Jurkat, Clone E6-1 (cell line): ENCODE results near the gene FUT8.

Experiments
- DNase-seq: peaks from one replicate; pipeline ENCODE4 v3.0.0-alpha.2; 2011; ENCODE audit warnings: low read depth, low spot score
- H3K4me3 ChIP-seq: 2 replicates; pipeline ENCODE4 v1.5.1; 2011; ENCODE audit warnings: mild to moderate bottlenecking, low read length, control low read depth, moderate library complexity

Gene FUT8

DNA sequence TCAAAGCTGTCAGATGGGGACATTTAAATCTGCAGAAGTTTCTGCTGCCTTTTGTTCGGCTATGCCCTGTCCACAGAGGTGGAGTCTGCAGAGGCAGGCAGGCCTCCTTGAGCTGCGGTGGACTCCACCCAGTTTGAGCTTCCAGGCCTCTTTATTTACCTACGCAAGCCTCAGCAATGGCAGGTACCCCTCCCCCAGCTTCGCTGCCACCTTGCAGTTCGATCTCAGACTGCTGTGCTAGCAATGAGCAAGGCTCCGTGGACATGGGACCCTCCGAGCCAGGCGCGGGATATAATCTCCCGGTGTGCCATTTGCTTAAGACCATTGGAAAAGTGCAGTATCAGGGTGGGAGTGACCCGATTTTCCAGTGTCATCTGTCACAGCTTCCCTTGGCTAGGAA lies 115.5 kb downstream of the FUT8 start:
- no peak overlapping the region for H3K4me3 ChIP-seq

DNA sequence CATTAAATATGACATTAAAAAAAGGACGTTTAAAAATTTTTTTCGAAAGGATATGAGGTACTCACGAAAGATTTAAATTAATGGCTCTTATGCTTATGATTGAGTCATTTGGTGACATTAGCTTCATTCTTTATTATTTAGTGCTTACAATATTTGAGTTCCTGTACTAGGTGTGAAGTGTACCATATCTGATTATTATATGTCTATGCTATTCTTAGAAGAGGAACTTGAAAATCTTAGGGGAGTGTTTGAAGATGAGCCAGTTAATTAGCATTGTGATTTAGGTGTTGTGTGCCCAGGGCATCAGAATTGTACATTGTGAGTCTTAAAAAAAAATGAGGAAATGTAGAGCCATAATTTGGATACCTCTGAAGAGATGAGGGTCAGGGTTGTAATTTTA lies 118.6 kb downstream of the FUT8 start:
- no peak for DNase-seq
- H3K4me3 ChIP-seq: no peak overlapping the region

More for the DNA sequence above, 115.5 kb downstream of the FUT8 start:
- no peak for DNase-seq

DNA sequence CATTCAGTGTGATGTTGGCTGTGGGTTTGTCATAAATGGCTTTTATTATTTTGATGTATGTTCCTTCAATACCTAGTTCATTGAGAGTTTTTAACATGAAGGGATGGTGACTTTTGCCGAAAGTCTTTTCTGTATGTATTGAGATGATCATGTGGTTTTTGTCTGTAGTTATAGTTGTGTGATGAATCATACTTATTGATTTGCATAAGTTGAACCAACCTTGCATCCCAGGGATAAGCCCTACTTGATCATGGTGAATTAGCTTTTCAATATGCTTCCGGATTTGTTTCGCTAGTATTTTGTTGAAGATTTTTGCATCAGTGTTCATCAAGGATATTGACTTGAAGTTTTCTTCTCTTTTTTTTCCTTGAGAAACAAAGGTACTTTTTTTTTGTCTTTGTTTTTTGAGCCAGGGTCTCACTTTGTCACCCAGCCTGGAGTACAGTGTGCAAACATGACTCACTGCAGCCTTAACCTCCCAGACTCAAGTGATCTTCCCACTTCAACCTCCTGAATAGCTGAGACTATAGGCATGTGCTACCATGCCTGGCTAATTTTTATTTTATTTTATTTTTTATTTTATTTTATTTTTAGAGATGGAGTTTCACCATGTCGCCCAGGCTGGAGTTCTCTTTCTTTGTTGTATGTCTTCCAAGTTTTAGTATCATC lies 121.3 kb downstream of the FUT8 start:
- H3K4me3 ChIP-seq: no peak overlapping the region
- no peak for DNase-seq

GRCh38 chr14:65536781-65537423 lies 124.4 kb downstream of the FUT8 start:
- no peak overlapping the region for H3K4me3 ChIP-seq
- DNase-seq: no peak

- no peak for DNase-seq
- H3K4me3 ChIP-seq: no peak overlapping the region
Observed at GRCh38 chr14:65548878-65549277, 136.3 kb downstream of the FUT8 start.

GRCh38 chr14:65549429-65549828 lies 136.9 kb downstream of the FUT8 start:
- DNase-seq: no peak

DNA sequence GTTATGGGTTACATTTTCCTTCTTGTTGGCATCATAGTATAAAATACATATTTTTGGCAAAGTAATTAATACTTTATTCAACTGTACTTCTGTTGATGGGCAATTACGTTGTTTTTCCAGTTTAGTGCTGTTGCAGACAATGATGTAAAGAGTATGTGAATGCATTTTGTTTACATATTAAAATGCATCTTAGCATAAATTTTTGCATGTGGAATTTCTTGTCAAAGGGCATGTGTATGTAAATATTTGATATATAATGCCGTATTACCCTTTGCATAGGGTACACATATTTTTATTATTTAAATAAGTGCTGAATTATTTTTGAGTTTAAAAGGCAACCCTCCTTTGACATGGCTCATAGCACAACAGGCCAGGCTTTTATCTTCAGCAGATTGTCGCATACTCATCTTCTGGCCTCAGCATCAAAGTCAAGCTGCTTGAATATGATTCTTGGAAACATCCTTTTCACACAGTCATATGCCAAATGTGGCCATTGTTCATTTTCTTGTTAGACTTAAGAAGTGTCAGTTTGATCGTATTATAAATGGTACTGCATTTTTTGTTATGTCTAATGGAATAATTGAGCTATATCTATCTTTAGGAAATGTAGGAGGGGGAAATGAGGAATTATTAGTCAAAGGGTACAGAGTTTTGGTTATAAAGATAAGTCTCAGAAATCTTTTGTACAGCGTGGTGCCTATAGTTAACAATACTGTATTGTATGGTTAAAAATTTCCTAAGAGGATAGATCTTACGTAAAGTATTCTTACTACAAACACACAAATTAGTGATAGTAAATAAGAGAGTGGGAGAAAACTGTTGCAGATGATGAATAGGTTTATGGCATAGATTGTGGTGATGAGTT lies 138.5 kb downstream of the FUT8 start:
- no peak overlapping the region for H3K4me3 ChIP-seq

More at GRCh38 chr14:65549429-65549828, 136.9 kb downstream of the FUT8 start:
- H3K4me3 ChIP-seq: no peak overlapping the region

GRCh38 chr14:65552724-65553123 lies 140.2 kb downstream of the FUT8 start:
- no peak for DNase-seq
- H3K4me3 ChIP-seq: no peak overlapping the region

More for the DNA sequence above, 138.5 kb downstream of the FUT8 start:
- DNase-seq: no peak

GRCh38 chr14:65554837-65555236 lies 142.3 kb downstream of the FUT8 start:
- no peak overlapping the region for H3K4me3 ChIP-seq
- DNase-seq: no peak

DNA sequence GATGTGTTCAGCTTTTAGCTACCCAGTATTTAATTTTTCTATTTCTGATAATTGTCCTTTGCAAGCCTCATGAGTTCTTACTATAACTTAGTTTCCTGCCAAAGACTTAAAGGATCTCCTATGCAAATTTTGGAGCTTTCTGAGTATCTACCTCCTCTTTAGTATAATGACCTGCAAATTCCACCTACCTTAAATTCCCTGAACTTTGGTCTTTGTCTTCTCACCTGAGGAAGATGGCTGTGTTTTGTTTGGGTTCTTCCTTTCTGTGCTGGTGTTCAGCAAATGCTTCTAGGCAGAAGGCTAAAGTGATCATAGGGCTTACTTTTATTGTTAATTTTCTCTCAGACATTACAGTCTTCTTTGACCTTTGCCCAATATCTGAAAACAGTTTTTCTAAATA lies 142.8 kb downstream of the FUT8 start:
- no peak for DNase-seq
- H3K4me3 ChIP-seq: no peak overlapping the region

DNA sequence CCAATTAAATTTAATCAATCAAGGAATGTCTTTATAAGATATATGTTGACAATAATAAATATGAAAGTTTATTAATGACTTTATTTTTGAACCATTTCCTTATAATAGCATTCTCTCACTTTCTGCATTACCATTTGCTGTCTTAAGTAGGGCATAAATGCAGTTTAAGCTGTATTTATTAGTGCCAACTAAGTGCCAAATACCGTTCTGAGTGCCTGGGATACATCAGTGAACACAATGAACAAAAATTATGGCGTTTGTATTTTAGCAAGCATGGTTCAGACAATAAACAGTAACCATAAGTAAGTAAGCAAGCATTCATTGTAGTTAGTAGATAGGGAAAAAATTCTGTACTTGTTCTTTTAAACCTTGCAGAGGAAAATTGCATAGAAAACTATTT lies 145.8 kb downstream of the FUT8 start:
- no peak for DNase-seq
- H3K4me3 ChIP-seq: no peak overlapping the region

DNA sequence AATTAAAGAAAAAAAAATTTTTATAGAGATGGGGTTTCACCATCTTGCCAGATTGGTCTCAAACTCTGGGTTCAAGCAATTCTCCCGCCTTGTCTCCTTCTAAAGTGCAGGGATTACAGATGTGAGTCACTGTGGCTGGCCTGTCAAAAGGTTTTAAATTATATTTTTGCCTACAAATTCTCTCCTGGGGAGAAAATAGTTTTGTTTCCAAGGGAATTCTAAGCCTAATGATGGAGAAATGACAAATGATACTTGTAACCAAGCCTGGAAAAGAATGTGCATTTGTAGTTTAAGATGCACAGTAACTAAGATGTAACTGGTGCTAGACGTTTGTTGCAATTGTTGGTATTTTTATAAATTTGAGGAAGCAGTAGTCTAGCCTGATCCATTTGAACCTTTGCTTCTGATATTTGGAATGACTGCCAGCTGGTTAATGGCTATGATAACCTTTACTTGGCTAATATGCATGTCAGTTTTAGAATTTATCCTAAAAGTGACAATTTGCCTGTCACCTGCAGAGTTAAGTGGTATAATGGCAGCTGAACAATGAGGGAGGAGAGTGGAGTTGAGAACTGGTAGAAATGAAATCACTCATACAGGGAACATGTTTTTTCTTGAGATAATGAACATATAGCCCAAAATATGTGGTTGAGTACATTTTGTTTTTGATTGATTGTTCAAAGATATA lies 148.0 kb downstream of the FUT8 start:
- DNase-seq: no peak
- H3K4me3 ChIP-seq: no peak overlapping the region

GRCh38 chr14:65564370-65564769 lies 151.8 kb downstream of the FUT8 start:
- H3K4me3 ChIP-seq: no peak overlapping the region
- no peak for DNase-seq

- no peak overlapping the region for H3K4me3 ChIP-seq
- DNase-seq: no peak
Observed at GRCh38 chr14:65565948-65566347, 153.4 kb downstream of the FUT8 start.

DNA sequence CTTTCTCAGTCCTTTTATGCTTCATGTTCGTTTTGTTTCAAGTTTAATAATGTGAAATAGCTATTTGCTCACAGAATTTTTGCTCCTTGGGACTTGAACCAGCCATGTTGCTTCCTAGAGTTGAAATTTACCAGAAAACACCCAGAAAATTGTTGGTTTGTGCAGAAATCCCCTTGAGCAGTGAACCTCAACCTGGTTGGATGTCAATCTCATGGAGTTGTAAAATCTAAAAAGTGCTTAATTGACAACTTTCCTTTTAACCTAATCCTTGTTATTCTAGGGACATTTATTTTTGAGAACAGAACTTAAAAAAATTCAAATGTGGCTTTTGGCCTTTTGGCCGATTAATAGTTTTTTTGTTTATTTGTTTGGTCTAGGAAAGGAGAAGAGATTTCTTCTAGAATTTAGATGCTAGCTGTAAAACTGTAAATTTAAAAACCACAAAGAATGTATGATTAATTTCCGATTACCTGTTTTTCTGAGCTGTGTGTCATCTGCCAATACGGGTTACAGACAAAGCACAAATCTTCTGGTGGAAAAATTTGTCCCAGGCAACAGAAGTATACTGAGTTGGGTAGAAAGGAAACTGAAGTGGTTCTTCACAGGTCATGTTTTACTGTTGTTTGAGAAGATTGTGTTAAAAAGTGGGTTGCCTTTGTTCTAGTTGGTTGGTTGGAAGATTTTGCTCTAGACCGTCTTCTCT lies 154.4 kb downstream of the FUT8 start:
- H3K4me3 ChIP-seq: no peak overlapping the region
- no peak for DNase-seq

GRCh38 chr14:65574611-65575010 lies 162.1 kb downstream of the FUT8 start:
- DNase-seq: no peak
- no peak overlapping the region for H3K4me3 ChIP-seq

DNA sequence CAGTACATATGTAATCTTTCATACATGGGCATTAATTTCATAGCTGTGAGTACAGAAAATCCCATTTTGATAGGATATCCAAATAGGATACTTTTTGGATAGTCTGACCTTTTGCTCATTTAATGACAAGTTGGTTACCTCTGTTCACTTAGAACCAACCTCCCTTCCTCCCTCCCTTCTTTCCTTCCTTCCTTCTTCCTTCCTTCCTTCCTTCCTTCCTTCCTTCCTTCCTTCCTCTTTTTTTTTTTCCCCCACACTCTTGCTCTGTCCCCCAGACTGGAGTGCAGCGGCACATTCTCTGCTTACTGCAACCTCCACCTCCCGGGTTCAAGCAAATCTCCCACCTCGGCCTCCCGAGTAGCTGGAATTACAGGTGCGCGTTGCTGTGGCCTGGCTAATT lies 162.9 kb downstream of the FUT8 start:
- no peak overlapping the region for H3K4me3 ChIP-seq
- no peak for DNase-seq

- DNase-seq: no peak
- no peak overlapping the region for H3K4me3 ChIP-seq
Observed at GRCh38 chr14:65580973-65581372, 168.4 kb downstream of the FUT8 start.

DNA sequence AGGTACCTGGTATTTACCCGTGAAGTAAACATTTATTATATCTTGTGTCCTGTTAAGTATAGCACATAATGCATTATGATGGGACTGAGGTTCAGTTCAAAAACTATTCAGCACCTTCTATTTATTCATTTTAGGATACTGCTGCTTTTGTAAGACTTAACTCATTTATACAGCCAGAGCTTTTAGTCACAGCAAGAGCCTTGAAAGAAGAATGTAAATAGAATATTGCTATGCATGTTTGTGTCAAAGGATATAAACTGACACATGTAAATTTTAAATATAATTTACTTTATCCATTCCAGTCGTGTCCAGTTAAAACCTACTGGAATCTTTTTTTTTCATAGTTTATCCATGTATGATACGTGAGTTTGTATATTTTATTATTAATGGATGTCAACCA lies 168.8 kb downstream of the FUT8 start:
- H3K4me3 ChIP-seq: no peak overlapping the region
- no peak for DNase-seq
